ENCODE results near the gene IL1RAPL1.
"Not testable (repeated sequence)": the region's sequence is repeated elsewhere in the genome, so short reads cannot be mapped to it uniquely, and the experiment has no call there.

Gene IL1RAPL1

DNA sequence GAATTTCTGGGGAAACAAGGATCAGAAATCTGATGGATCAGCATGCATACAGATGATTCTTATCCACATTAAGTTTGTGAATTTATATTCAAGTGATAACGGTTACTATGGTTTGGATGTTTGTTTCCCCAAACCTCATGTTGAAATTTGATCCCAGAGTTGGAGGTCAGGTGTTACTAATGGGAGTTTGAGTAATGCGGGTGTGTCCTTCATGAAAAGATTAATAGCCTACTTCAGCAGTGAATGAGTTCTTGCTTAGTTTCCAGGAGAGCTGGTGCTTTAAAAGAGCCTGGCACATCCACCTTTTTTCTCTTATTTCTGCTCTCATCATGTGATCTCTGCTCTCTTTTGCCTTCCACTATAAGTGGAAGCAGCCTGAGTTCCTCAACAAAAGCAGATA is 712.4 kb downstream of the IL1RAPL1 start:
- in situ Hi-C loops (cut with HindIII; ENCODE audit: low sequenced_read_pairs): no loop called here
- no peak for TF ChIP-seq CTCF (IDR thresholded peaks at IDR 0.05; ENCODE audit: low read depth, low read length)
- no peak overlapping the region for H3K4me3 ChIP-seq (ENCODE audit: low read depth, low read length)
- no peak for DNase-seq (ENCODE audit: low read depth, low spot score)

DNA sequence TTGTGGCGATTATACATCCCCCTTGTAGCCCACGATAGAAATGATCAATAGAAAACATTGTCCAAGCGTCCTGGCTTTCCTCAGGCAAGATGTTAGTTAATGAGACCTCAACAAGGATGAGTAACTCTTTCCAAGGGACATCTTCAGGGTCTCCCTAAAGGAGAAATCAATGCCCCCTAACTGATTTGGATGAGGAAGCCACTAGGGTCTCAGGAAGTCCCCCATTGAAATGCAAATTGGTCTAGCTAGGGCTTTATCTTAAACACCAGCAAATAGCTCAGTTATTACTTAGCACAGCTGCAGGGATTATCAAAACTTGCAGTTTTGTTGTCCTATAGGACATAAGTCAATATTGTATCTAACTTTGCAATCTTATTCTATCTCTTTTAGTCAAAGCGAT is 721.5 kb downstream of the IL1RAPL1 start:
- H3K4me3 ChIP-seq (ENCODE audit: low read depth, low read length): no peak overlapping the region
- TF ChIP-seq CTCF (IDR thresholded peaks at IDR 0.05; ENCODE audit: low read depth, low read length): no peak
- no peak for DNase-seq (ENCODE audit: low read depth, low spot score)
- in situ Hi-C loops (cut with HindIII; ENCODE audit: low sequenced_read_pairs): no loop called here

- in situ Hi-C loops (cut with HindIII; ENCODE audit: low sequenced_read_pairs): no loop called here
- DNase-seq (ENCODE audit: low read depth, low spot score): no peak
- H3K4me3 ChIP-seq (ENCODE audit: low read depth, low read length): no peak overlapping the region
- TF ChIP-seq CTCF (IDR thresholded peaks at IDR 0.05; ENCODE audit: low read depth, low read length): no peak
Observed at GRCh38 chrX:29315931-29316330, 728.7 kb downstream of the IL1RAPL1 start.

GRCh38 chrX:29318012-29318411 is 730.8 kb downstream of the IL1RAPL1 start:
- peak; percentile 64 for DNase-seq (ENCODE audit: low read depth, low spot score)
- no peak overlapping the region for H3K4me3 ChIP-seq (ENCODE audit: low read depth, low read length)

GRCh38 chrX:29332429-29332828 is 745.2 kb downstream of the IL1RAPL1 start:
- in situ Hi-C loops (cut with HindIII; ENCODE audit: low sequenced_read_pairs); DNase-seq (ENCODE audit: low read depth, low spot score); H3K4me3 ChIP-seq (ENCODE audit: low read depth, low read length): not testable (repeated sequence)

More at GRCh38 chrX:29318012-29318411, 730.8 kb downstream of the IL1RAPL1 start:
- in situ Hi-C loops (cut with HindIII; ENCODE audit: low sequenced_read_pairs): no loop called here
- no peak for TF ChIP-seq CTCF (IDR thresholded peaks at IDR 0.05; ENCODE audit: low read depth, low read length)

DNA sequence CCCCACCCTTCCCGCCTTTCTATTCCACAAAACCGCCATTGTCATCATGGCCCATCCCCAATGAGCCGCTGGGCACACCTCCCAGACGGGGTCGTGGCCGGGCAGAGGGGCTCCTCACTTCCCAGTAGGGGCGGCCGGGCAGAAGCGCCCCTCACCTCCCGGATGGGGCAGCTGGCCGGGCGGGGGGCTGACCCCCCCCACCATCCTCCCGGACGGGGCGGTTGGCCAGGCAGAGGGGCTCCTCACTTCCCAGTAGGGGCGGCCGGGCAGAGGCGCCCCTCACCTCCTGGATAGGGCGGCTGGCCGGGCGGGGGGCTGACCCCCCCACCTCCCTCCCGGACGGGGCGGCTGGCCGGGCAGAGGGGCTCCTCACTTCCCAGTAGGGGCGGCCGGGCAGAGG is 745.8 kb downstream of the IL1RAPL1 start:
- DNase-seq (ENCODE audit: low read depth, low spot score); in situ Hi-C loops (cut with HindIII; ENCODE audit: low sequenced_read_pairs); H3K4me3 ChIP-seq (ENCODE audit: low read depth, low read length): not testable (repeated sequence)

- DNase-seq (ENCODE audit: low read depth, low spot score): no peak
- no peak for TF ChIP-seq CTCF (IDR thresholded peaks at IDR 0.05; ENCODE audit: low read depth, low read length)
- in situ Hi-C loops (cut with HindIII; ENCODE audit: low sequenced_read_pairs): no loop called here
- H3K4me3 ChIP-seq (ENCODE audit: low read depth, low read length): no peak overlapping the region
Observed at GRCh38 chrX:29348288-29348687, 761.0 kb downstream of the IL1RAPL1 start.

DNA sequence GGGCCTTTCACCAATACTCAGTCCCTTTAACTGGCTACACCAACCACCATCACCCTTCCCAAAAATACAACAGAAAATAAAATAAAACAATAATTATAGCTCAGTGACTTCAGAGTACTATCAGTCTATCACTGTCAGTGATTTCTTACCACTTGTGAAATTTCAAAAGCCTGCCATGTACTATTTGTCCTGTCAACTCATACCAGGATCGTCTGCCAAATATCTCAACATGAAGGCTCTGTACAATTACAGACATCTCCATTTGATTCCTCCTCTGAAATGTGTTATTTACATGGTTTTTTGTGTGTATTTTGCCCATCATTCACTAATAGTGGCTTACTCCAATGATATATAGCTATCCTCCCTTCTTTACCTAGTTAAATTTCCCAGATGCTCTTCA is 772.0 kb downstream of the IL1RAPL1 start:
- H3K4me3 ChIP-seq (ENCODE audit: low read depth, low read length): no peak overlapping the region
- TF ChIP-seq CTCF (IDR thresholded peaks at IDR 0.05; ENCODE audit: low read depth, low read length): no peak
- in situ Hi-C loops (cut with HindIII; ENCODE audit: low sequenced_read_pairs): no loop called here
- no peak for DNase-seq (ENCODE audit: low read depth, low spot score)

DNA sequence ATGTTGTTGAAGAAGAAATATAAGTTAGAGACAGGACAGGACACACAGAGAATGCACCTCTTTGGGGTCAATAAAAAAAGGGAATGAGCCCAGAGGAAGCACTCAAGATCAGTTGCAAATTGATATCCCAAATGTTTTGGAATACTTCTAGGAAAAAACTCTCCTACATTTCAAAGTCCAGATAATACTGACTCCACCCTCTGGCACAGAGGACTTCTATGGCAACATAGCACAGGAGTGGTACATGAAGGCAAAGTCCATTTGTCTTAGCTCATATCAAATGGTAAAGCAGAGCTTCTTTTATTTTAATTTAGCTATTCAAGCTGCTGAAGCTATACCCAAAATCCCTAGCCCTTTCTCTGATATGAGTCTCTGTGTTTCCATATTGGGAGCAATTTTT is 787.5 kb downstream of the IL1RAPL1 start:
- H3K4me3 ChIP-seq (ENCODE audit: low read depth, low read length); DNase-seq (ENCODE audit: low read depth, low spot score); in situ Hi-C loops (cut with HindIII; ENCODE audit: low sequenced_read_pairs): not testable (repeated sequence)
